ENCODE results near the gene ATXN3L. TPM values are rescaled to one million over a fixed set of nuclear protein-coding genes. Genes with fewer than 3 reads are reported as not detected.

The ATXN3L gene
- total and polyA plus RNA-seq, 2 experiments from 2014 or later, result not detected

DNA sequence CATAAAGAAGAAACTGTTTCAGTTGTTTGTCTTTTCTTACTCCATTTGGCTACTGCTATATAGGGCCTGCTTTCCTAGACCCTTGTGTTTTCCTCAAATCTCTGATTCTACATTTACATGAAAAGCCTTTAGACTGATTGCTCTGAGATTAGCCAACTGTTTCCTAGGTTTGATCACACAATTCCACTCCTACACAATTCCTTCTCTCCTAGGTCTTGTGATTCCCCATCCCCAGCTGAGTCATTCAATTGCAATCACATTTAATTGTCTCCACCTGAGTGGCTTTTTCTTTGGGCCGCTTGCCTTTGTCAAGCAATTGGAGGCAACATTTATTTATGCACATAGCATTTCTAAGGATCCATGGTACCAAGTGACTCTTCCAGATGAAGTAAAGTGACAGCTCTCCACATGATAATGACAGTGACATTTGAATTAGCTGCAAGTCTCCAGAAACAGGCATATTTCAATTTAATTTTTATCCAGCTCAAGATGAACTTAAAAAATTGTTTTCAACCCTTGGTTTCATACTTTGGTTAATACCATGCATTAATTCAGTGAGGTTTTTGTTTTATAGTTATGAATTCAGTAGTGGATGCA lies 35.8 kb downstream of the ATXN3L start:
- H3K9me3 Mint-ChIP-seq, result peaks cover 56% of the 10 kb centered on the region
- Histone ChIP-seq H2AFZ (no peak overlapping the region), H3F3A (replicated peaks; ENCODE audit: low read depth) (no peaks in the 10 kb centered on the region; the same call in 1 of the 2 replicates), H3K4me1 (ENCODE audit: insufficient read depth) (peaks cover 6% of the 10 kb centered on the region), H3K36me3 (ENCODE audit: insufficient read depth) (no peaks in the 10 kb centered on the region; the same call in 1 of the 2 replicates), H3K27me3 (ENCODE audit: insufficient read depth) (no peaks in the 10 kb centered on the region), H3K9me2 (ENCODE audit: insufficient read depth) (no peaks in the 10 kb centered on the region), H4K20me1 (replicated peaks; ENCODE audit: insufficient read depth) (no peaks in the 10 kb centered on the region), H3K4me2 (no peak overlapping the region), H3K27ac (ENCODE audit: low read depth) (peak overlapping the region; percentile 88), H3K79me2 (replicated peaks; ENCODE audit: insufficient read depth) (no peaks in the 10 kb centered on the region), H3K4me3 (no peak overlapping the region)
- peaks cover 54% of the 10 kb centered on the region for H3K36me3 Mint-ChIP-seq (ENCODE audit: low read depth)
- DNase-seq (ENCODE audit: low spot score) (peak; percentile 23), ATAC-seq (peak; percentile 83)
- peaks cover 10% of the 10 kb centered on the region for H3K4me1 Mint-ChIP-seq
- H3K4me3 Mint-ChIP-seq, result no peak overlapping the region
- peaks cover 4% of the 10 kb centered on the region for H3K27me3 Mint-ChIP-seq (ENCODE audit: insufficient read depth, low read depth, poor library complexity)
- TF ChIP-seq NANOG (IDR thresholded peaks at IDR 0.05; ENCODE audit: borderline replicate concordance), result peak; percentile 49; the same call in 1 of the 2 replicates
- TF ChIP-seq, protein P1, sequence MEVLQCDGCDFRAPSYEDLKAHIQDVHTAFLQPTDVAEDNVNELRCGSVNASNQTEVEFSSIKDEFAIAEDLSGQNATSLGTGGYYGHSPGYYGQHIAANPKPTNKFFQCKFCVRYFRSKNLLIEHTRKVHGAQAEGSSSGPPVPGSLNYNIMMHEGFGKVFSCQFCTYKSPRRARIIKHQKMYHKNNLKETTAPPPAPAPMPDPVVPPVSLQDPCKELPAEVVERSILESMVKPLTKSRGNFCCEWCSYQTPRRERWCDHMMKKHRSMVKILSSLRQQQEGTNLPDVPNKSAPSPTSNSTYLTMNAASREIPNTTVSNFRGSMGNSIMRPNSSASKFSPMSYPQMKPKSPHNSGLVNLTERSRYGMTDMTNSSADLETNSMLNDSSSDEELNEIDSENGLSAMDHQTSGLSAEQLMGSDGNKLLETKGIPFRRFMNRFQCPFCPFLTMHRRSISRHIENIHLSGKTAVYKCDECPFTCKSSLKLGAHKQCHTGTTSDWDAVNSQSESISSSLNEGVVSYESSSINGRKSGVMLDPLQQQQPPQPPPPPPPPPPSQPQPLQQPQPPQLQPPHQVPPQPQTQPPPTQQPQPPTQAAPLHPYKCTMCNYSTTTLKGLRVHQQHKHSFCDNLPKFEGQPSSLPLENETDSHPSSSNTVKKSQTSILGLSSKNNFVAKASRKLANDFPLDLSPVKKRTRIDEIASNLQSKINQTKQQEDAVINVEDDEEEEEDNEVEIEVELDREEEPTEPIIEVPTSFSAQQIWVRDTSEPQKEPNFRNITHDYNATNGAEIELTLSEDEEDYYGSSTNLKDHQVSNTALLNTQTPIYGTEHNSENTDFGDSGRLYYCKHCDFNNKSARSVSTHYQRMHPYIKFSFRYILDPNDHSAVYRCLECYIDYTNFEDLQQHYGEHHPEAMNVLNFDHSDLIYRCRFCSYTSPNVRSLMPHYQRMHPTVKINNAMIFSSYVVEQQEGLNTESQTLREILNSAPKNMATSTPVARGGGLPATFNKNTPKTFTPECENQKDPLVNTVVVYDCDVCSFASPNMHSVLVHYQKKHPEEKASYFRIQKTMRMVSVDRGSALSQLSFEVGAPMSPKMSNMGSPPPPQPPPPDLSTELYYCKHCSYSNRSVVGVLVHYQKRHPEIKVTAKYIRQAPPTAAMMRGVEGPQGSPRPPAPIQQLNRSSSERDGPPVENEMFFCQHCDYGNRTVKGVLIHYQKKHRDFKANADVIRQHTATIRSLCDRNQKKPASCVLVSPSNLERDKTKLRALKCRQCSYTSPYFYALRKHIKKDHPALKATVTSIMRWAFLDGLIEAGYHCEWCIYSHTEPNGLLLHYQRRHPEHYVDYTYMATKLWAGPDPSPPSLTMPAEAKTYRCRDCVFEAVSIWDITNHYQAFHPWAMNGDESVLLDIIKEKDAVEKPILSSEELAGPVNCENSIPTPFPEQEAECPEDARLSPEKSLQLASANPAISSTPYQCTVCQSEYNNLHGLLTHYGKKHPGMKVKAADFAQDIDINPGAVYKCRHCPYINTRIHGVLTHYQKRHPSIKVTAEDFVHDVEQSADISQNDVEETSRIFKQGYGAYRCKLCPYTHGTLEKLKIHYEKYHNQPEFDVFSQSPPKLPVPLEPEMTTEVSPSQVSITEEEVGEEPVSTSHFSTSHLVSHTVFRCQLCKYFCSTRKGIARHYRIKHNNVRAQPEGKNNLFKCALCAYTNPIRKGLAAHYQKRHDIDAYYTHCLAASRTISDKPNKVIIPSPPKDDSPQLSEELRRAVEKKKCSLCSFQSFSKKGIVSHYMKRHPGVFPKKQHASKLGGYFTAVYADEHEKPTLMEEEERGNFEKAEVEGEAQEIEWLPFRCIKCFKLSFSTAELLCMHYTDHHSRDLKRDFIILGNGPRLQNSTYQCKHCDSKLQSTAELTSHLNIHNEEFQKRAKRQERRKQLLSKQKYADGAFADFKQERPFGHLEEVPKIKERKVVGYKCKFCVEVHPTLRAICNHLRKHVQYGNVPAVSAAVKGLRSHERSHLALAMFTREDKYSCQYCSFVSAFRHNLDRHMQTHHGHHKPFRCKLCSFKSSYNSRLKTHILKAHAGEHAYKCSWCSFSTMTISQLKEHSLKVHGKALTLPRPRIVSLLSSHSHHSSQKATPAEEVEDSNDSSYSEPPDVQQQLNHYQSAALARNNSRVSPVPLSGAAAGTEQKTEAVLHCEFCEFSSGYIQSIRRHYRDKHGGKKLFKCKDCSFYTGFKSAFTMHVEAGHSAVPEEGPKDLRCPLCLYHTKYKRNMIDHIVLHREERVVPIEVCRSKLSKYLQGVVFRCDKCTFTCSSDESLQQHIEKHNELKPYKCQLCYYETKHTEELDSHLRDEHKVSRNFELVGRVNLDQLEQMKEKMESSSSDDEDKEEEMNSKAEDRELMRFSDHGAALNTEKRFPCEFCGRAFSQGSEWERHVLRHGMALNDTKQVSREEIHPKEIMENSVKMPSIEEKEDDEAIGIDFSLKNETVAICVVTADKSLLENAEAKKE (CRISPR knock-in tag; IDR thresholded peaks at IDR 0.05), result 0 out of 2 replicates have a peak, but pooled peaks have one; percentile 2
- TF ChIP-seq STAT1 (IDR thresholded peaks at IDR 0.05; ENCODE audit: unreplicated experiment), result no peak
- TF ChIP-seq CTCF (conservative IDR thresholded peaks at IDR 0.05; ENCODE audit: low read depth in 2 of 2), result no peak
- H3K27ac Mint-ChIP-seq, result peak overlapping the region; percentile 93; the same call in 1 of the 2 replicates
